Astrocyte (in vitro differentiated cells and primary cell): Measurements from ENCODE around the gene SEC61B. TPM values are rescaled to one million over a fixed set of nuclear protein-coding genes. Genes with fewer than 3 reads are reported as not detected.

ENCODE experiments used
- DNase-seq: peaks from one replicate; pipeline ENCODE4 v3.0.0-alpha.2; 2010; ENCODE audit warnings: low read depth
- FAIRE-seq: peaks from 2 replicates; lab custom pipeline; 2011; peaks lifted over from hg19 to GRCh38; lab: Jason Lieb, UNC
- H2AFZ ChIP-seq: 2 replicates; pipeline ENCODE4 v1.6.0; 2012; ENCODE audit warnings: low read depth, low read length, inconsistent platforms
- H3K27ac ChIP-seq: 2 replicates; pipeline ENCODE4 v1.5.1; 2011; ENCODE audit warnings: low read depth, low read length, inconsistent platforms
- H3K27me3 ChIP-seq: 2 replicates; pipeline ENCODE4 v1.6.0; 2011; ENCODE audit warnings: low read length, inconsistent platforms; ENCODE audit not compliant: insufficient read depth
- H3K36me3 ChIP-seq: 2 replicates; pipeline ENCODE4 v1.5.1; 2011; ENCODE audit warnings: low read length, inconsistent platforms; ENCODE audit not compliant: insufficient read depth
- H3K4me1 ChIP-seq: 2 replicates; pipeline ENCODE4 v1.5.1; 2011; ENCODE audit warnings: low read length, inconsistent platforms; ENCODE audit not compliant: insufficient read depth
- H3K4me2 ChIP-seq: 2 replicates; pipeline ENCODE4 v1.6.0; 2012; ENCODE audit warnings: low read length, inconsistent platforms
- H3K4me3 ChIP-seq: 2 replicates; pipeline ENCODE4 v1.5.1; 2011; ENCODE audit warnings: low read depth, mild to moderate bottlenecking, low read length, inconsistent platforms; ENCODE audit not compliant: insufficient read depth
- H3K79me2 ChIP-seq: 2 replicates; pipeline ENCODE4 v1.6.0; 2012; ENCODE audit warnings: mild to moderate bottlenecking, low read length, inconsistent platforms; ENCODE audit not compliant: insufficient read depth
- H3K9ac ChIP-seq: 2 replicates; pipeline ENCODE4 v1.6.0; 2012; ENCODE audit warnings: mild to moderate bottlenecking, low read length, inconsistent platforms
- H3K9me3 ChIP-seq: 2 replicates; pipeline ENCODE4 v1.5.1; 2012; ENCODE audit warnings: low read depth, mild to moderate bottlenecking, low read length, inconsistent platforms; ENCODE audit not compliant: insufficient read depth
- H4K20me1 ChIP-seq: 2 replicates; pipeline ENCODE4 v1.6.0; 2012; ENCODE audit warnings: low read length, inconsistent platforms; ENCODE audit not compliant: insufficient read depth
- H3K27ac Mint-ChIP-seq: one replicate; pipeline ENCODE4 v1.8.0; 2021; ENCODE audit warnings: mild to moderate bottlenecking, mixed read lengths; ENCODE audit not compliant: unreplicated experiment
- H3K27me3 Mint-ChIP-seq: one replicate; pipeline ENCODE4 v1.8.0; 2021; ENCODE audit warnings: low read depth, mixed read lengths; ENCODE audit not compliant: unreplicated experiment
- H3K36me3 Mint-ChIP-seq: one replicate; pipeline ENCODE4 v1.8.0; 2021; ENCODE audit warnings: low read depth, mixed read lengths; ENCODE audit not compliant: unreplicated experiment
- H3K4me1 Mint-ChIP-seq: one replicate; pipeline ENCODE4 v1.8.0; 2021; ENCODE audit warnings: low read depth, mixed read lengths; ENCODE audit not compliant: unreplicated experiment
- H3K4me3 Mint-ChIP-seq: one replicate; pipeline ENCODE4 v1.8.0; 2021; ENCODE audit warnings: mild to moderate bottlenecking, moderate library complexity, mixed read lengths; ENCODE audit not compliant: unreplicated experiment
- H3K9me3 Mint-ChIP-seq: one replicate; pipeline ENCODE4 v1.8.0; 2021; ENCODE audit warnings: mild to moderate bottlenecking, mixed read lengths; ENCODE audit not compliant: unreplicated experiment
- EZH2 ChIP-seq: IDR thresholded peaks from 2 replicates; pipeline ENCODE4 v1.6.1; 2012; ENCODE audit warnings: mild to moderate bottlenecking, low read length, inconsistent platforms; ENCODE audit not compliant: insufficient read depth
- total RNA-seq: library from RNA; stranded (reverse); gene quantifications from 2 replicates; pipeline ENCODE4 v1.2.1, GENCODE V29; 2021
- TF ChIP-seq, protein P1 (sequence below): IDR thresholded peaks from 2 replicates; pipeline ENCODE4 v1.5.1; 2011; ENCODE audit warnings: low read depth, mild to moderate bottlenecking, inconsistent platforms, low read length, moderate library complexity; ENCODE audit not compliant: insufficient read depth

SEC61B gene
- total RNA-seq, 1 donor from 2014 or later = 263 TPM

- no peaks in the 10 kb centered on the region for H3K36me3 ChIP-seq
- TF ChIP-seq EZH2 = no peak
- TF ChIP-seq, protein P1, sequence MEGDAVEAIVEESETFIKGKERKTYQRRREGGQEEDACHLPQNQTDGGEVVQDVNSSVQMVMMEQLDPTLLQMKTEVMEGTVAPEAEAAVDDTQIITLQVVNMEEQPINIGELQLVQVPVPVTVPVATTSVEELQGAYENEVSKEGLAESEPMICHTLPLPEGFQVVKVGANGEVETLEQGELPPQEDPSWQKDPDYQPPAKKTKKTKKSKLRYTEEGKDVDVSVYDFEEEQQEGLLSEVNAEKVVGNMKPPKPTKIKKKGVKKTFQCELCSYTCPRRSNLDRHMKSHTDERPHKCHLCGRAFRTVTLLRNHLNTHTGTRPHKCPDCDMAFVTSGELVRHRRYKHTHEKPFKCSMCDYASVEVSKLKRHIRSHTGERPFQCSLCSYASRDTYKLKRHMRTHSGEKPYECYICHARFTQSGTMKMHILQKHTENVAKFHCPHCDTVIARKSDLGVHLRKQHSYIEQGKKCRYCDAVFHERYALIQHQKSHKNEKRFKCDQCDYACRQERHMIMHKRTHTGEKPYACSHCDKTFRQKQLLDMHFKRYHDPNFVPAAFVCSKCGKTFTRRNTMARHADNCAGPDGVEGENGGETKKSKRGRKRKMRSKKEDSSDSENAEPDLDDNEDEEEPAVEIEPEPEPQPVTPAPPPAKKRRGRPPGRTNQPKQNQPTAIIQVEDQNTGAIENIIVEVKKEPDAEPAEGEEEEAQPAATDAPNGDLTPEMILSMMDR = no peak
- FAIRE-seq (no peak), DNase-seq (no peak)
- no peaks in the 10 kb centered on the region for H3K27me3 ChIP-seq
- H3K79me2 ChIP-seq = no peaks in the 10 kb centered on the region
- H2AFZ ChIP-seq = no peak overlapping the region
- Mint-ChIP-seq H3K9me3 (peaks cover 1% of the 10 kb centered on the region), H3K27me3 (peaks cover 11% of the 10 kb centered on the region), H3K4me1 (peaks cover 11% of the 10 kb centered on the region), H3K4me3 (no peak overlapping the region), H3K27ac (no peak overlapping the region), H3K36me3 (no peaks in the 10 kb centered on the region)
- H3K9ac ChIP-seq = no peak overlapping the region
- no peak overlapping the region for H3K4me3 ChIP-seq
- H3K4me2 ChIP-seq = no peak overlapping the region
- no peaks in the 10 kb centered on the region for H4K20me1 ChIP-seq
- H3K9me3 ChIP-seq = no peaks in the 10 kb centered on the region
- peaks cover 18% of the 10 kb centered on the region for H3K4me1 ChIP-seq
- no peak overlapping the region for H3K27ac ChIP-seq
Measured at GRCh38 chr9:99185934-99186333, 36.1 kb upstream of the SEC61B start.

DNA sequence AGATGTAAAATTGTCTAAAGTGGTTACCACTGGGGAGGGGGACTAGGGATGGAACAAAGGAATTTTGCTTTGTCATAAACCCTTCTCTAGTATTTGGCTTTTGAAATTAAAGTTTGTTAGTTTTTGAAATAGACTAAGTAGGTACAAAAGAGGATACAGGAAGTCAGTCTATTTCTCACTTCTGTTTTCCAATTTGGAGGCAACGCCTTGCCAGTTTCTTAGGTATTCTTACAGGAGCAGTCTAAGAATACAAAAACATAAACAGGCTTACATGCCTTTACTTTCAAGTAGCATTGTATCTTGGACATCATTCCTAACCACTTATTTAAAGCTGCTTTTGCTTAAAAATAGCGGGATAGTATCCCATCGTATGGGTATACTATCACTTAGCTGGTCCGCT is 34.8 kb upstream of the SEC61B start:
- H2AFZ ChIP-seq = no peak overlapping the region
- H4K20me1 ChIP-seq = no peaks in the 10 kb centered on the region
- TF ChIP-seq, protein P1 = no peak
- TF ChIP-seq EZH2 = no peak
- no peak overlapping the region for H3K4me2 ChIP-seq
- no peaks in the 10 kb centered on the region for H3K27me3 ChIP-seq
- no peak overlapping the region for H3K4me3 ChIP-seq
- Mint-ChIP-seq H3K27me3 (peaks cover 11% of the 10 kb centered on the region), H3K4me3 (no peak overlapping the region), H3K4me1 (peaks cover 5% of the 10 kb centered on the region), H3K9me3 (peaks cover 1% of the 10 kb centered on the region), H3K36me3 (no peaks in the 10 kb centered on the region), H3K27ac (no peak overlapping the region)
- no peak overlapping the region for H3K9ac ChIP-seq
- H3K27ac ChIP-seq = no peak overlapping the region
- no peak for DNase-seq
- H3K79me2 ChIP-seq = no peaks in the 10 kb centered on the region
- peaks cover 9% of the 10 kb centered on the region for H3K4me1 ChIP-seq
- FAIRE-seq = no peak
- no peaks in the 10 kb centered on the region for H3K36me3 ChIP-seq
- H3K9me3 ChIP-seq = no peaks in the 10 kb centered on the region

- Histone ChIP-seq H3K9ac (no peak overlapping the region), H3K36me3 (no peaks in the 10 kb centered on the region), H3K27me3 (no peaks in the 10 kb centered on the region), H3K4me3 (no peak overlapping the region), H3K4me2 (no peak overlapping the region), H2AFZ (no peak overlapping the region), H3K27ac (no peak overlapping the region), H3K4me1 (peaks cover 7% of the 10 kb centered on the region), H3K79me2 (no peaks in the 10 kb centered on the region), H4K20me1 (no peaks in the 10 kb centered on the region), H3K9me3 (no peaks in the 10 kb centered on the region)
- TF ChIP-seq, protein P1 = no peak
- TF ChIP-seq EZH2 = no peak
- Mint-ChIP-seq H3K9me3 (peaks cover 1% of the 10 kb centered on the region), H3K27ac (no peak overlapping the region), H3K4me1 (no peaks in the 10 kb centered on the region), H3K27me3 (peaks cover 11% of the 10 kb centered on the region), H3K36me3 (no peaks in the 10 kb centered on the region), H3K4me3 (no peak overlapping the region)
- DNase-seq = no peak
- FAIRE-seq = no peak
Measured at GRCh38 chr9:99189186-99189585, 32.9 kb upstream of the SEC61B start.
